PC-9 (cell line): ENCODE data around the gene COPZ2.
A peak's percentile ranks its signal among the peaks of the same experiment; 100 is the strongest.

Experiments used
- CTCF ChIP-seq: fragments of 200-600 bp; sonication (generic); conservative IDR thresholded peaks from 2 replicates; pipeline ENCODE4 v1.6.1; 2017; ENCODE audit warnings: mixed run types, antibody characterized with exemption, mild to moderate bottlenecking, moderate library complexity
- EZH2 ChIP-seq: fragments of 200-600 bp; sonication (generic); IDR thresholded peaks from 2 replicates; pipeline ENCODE4 v1.8.0; 2017; ENCODE audit warnings: antibody characterized with exemption, low read depth

- TF ChIP-seq CTCF (no peak), EZH2 (peak; percentile 100)
These were observed 284 bp upstream of the COPZ2 start for GRCh38 chr17:48037838-48038323.
